ENCODE measurements around the gene ATP8B1.

The ATP8B1 gene

DNA sequence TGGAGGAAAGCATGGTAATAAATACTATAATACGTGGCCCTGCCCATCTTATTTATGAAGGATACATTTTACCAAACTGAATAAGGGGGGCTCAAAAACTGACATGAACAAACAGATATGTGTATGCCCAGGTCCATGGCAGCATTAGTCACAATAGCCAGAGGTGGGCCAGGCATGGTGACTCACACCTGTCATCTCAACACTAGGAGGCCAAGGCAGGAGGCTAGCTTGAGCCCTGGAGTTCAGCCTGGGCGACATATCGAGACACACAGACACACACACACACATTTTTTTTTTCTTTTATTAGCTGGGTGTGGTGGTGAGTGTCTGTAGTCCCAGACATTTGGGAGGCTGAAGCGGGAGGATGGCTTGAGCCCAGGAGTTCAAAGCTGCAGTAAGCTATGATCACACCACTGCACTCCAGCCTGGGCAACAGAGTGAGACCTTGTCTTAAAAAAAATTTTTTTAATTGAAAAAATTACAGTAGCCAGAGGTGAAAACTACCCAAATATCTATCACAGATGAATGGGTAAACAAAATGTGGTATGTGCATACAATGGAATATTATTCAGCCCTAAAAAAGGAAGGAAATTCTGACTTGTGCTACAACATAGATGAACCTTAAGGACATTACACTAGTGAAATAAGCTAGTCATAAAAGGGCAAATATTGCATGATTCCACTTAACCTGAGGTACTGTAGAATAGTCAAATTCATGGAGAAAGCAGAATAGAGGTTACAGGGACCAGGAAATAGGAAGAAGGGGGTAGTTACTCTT, 8.0 kb downstream of the ATP8B1 start:
- H3K4me3 ChIP-seq (ENCODE audit: low read depth, low read length) = no peak overlapping the region

GRCh38 chr18:57793302-57793986, 9.7 kb downstream of the ATP8B1 start:
- no peak overlapping the region for H3K4me3 ChIP-seq (ENCODE audit: low read depth, low read length)

DNA sequence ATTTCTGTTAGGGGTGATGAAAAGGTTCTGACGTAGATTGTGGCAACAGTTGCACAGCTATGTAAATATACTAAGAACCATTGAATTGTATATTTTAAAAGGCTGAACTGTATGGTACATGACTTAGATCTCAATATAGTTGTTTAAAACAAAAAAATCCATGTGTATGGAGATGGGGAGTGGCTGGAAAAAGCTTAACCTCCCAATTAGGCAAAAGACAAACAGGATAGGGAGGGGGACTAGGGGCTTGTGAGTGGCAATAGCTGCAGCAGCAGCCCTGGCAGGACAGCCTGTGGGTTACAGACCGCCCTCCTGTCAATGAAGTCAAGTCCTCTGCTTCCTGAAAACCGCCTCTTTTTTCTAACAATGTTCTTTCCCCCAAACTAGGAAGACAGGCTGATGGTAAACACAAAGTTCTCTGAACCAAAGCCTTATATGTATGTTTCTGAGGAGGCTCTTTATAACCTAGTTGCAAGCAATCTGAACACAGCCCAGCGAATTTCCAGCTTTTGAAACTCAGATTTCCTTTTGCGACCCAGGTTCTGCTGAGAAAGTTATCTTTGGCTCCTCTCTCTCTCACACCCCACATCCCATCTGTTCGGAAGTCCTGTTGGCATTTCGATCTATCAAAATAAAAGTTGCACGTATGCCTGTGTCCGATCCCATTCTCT, 10.3 kb downstream of the ATP8B1 start:
- H3K4me3 ChIP-seq (ENCODE audit: low read depth, low read length) = no peak overlapping the region

DNA sequence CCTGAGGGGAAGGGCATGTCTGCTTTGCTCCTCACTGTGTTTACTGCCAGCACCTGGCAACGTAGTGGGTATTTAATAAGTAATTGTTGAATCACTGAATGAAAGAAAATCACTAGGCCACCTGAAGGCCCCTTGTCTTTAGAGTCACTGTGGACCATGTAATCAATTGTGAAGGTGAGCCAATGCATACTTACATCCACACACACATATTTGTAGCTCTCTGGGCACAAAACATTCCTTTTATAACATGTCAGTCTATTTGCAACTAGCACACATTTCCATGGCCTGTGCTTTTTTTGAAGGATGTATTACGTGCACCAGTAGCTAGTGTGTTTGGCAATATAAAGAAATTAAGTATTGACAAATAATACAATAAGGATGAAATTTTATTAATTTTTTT, 11.2 kb downstream of the ATP8B1 start:
- H3K4me3 ChIP-seq (ENCODE audit: low read depth, low read length) = no peak overlapping the region

GRCh38 chr18:57791192-57791591, 11.9 kb downstream of the ATP8B1 start:
- no peak overlapping the region for H3K4me3 ChIP-seq (ENCODE audit: low read depth, low read length)

GRCh38 chr18:57790316-57790715, 12.8 kb downstream of the ATP8B1 start:
- no peak overlapping the region for H3K4me3 ChIP-seq (ENCODE audit: low read depth, low read length)

GRCh38 chr18:57789759-57790158, 13.4 kb downstream of the ATP8B1 start:
- H3K4me3 ChIP-seq (ENCODE audit: low read depth, low read length) = no peak overlapping the region

GRCh38 chr18:57789090-57789489, 14.0 kb downstream of the ATP8B1 start:
- no peak overlapping the region for H3K4me3 ChIP-seq (ENCODE audit: low read depth, low read length)

- H3K4me3 ChIP-seq (ENCODE audit: low read depth, low read length) = no peak overlapping the region
Measured at GRCh38 chr18:57787068-57787685, 15.9 kb downstream of the ATP8B1 start.

GRCh38 chr18:57785751-57786437, 17.2 kb downstream of the ATP8B1 start:
- H3K4me3 ChIP-seq (ENCODE audit: low read depth, low read length) = no peak overlapping the region

DNA sequence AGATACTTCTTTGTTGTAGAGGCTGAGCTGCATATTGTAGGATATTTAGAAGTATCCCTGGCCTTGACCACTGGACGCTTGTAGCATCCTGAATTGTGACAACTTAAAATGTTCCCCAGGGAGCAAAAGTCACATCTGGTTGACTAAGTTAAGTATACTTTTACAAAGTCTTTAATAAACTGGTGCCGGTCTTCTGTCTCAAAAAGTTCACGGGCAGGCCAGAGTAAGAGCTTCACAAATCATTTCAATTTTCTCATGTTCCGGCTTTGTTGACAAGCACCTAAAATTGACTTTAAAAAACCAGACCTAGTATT, 18.4 kb downstream of the ATP8B1 start:
- no peak overlapping the region for H3K4me3 ChIP-seq (ENCODE audit: low read depth, low read length)

GRCh38 chr18:57784034-57784800, 18.9 kb downstream of the ATP8B1 start:
- no peak overlapping the region for H3K4me3 ChIP-seq (ENCODE audit: low read depth, low read length)

DNA sequence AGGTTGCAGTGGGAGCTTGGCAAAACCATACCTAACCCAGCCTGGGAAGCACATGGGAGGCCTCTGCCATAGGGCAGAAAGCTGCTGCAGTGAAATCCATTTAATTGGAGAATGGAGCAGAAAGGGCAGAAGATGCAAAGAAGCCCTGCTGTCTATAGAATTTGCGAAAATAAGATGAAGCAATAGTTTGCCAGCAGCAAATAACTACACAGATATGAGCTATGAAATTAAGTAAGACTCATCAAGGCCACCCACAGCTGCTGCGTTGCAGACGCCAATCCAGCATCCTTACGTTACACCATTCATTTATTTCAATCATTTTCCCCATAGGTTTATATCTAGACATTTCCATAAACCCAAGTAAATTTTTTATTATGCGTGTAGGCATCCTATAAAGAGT, 21.1 kb downstream of the ATP8B1 start:
- H3K4me3 ChIP-seq (ENCODE audit: low read depth, low read length) = no peak overlapping the region

DNA sequence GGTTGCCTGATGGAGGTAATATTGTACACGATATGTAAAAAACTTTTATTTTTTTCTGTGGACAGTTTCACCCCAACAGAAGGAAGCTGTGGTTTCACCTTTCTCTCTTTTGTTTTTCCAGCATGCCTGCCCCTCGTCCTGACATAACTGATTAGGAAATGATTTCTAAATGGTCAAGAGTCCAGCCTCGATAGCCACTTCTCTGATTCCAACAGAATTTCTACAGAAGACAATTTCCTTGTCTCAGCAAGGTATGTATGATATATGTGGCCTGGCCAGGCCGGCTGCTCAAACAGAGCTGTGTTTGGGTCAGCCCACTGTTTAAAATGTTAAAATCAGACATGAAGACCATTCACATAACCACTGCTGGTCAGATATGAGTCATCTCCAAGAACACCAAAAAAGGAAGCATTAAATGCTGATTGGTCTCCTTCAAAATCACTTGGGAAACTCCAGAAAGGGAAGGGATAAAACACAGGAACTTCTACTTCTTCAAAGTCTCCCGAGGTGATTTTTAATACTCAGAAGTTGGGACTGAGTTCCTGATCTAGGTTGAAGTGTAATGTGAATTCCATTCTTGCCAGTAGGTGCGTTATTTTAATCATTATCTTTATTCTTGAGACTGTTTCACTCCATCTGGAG, 22.3 kb downstream of the ATP8B1 start:
- H3K4me3 ChIP-seq (ENCODE audit: low read depth, low read length) = no peak overlapping the region

DNA sequence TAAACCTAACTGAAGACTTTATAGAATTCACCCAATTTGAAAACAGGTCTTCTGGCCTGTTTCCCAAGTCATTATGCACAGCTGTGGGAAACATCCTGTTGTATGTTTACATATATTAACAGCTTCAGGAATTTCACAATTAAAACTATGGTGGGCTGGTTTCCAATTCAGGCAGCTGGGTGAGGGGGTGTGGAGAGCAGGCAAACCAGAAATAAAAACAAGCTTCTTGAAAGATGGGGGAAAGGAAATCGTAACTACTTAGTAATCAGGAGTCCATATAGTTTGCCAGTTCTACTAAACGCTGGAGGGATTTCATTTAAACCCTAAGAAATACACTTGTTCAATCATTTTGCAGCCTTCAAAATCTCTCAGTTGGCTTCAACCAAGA, 22.8 kb downstream of the ATP8B1 start:
- no peak overlapping the region for H3K4me3 ChIP-seq (ENCODE audit: low read depth, low read length)

DNA sequence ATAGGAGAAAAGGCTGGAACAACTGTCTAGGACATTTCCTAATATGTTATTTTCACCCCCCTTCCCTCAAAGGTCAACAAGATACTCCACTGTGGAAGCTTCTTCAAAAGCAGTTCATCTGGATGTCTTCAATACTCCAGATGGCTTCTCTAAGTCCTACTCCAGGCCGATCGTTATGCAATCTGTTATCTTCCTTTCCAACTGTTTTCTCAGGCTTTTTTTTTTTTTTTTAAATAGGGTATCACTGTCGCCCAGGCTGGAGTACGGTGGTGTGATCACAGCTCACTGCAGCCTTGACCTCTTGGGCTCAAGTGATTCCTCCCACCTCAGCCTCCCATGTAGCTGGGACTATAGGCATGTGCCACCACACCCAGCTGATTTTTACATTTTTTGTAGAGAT, 26.3 kb downstream of the ATP8B1 start:
- H3K4me3 ChIP-seq (ENCODE audit: low read depth, low read length) = no peak overlapping the region

GRCh38 chr18:57776354-57776753, 26.8 kb downstream of the ATP8B1 start:
- H3K4me3 ChIP-seq (ENCODE audit: low read depth, low read length) = no peak overlapping the region

DNA sequence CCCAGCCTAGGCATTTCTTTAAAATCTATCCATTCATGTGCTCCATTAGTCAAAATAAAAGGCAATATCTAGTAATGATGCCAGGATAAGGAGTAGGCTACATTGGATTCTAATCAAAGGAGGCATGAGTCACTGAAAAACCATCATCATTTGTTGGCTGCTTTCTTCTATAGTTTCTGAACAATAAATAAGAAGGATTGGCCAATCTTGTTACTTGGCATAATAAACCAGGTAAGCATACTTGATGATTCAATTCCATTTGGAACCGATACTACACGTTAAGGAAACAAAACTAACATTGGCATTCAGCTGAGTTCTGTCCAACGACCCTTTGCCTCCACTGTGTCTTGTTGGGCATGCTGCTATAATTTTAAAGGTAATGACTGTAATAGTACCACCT, 27.2 kb downstream of the ATP8B1 start:
- no peak overlapping the region for H3K4me3 ChIP-seq (ENCODE audit: low read depth, low read length)

DNA sequence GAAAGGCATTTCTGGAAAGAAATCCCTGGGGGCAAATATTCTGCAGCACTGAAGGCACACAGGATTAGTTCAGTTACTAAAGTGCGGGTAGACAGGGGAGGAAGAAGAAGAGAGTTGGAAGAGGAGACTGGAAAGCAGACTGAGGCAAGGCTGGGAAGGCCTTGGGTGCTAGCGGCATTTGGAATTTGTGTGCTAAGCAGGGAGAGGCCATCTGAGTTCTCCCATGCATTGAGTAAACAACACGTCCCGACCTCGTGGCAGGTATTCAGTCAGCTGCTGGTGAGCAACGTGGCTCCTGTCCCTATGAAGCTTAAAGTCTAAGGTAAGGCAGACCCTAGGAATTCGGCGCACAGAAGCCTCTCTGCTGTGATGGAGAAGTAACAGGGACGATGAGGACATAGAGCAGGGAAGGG, 30.7 kb downstream of the ATP8B1 start:
- no peak overlapping the region for H3K4me3 ChIP-seq (ENCODE audit: low read depth, low read length)

DNA sequence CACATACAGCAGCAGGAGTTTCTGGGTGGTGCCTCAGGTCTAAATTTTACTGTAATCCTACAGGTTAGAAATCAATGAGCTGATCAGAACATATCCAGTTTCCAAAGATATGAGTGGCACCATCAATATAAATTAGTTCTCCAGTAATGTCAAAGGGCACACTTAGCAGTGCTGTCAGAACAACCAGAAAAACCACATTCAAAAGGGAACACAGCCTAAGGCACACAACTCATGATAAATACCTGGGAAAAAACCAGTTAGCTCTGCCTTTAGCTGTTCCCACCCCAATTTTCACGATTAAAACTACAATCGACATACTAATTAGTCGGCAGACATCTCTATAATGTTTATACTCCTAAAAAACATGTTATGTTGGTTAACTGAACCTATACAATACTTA, 31.5 kb downstream of the ATP8B1 start:
- no peak overlapping the region for H3K4me3 ChIP-seq (ENCODE audit: low read depth, low read length)

All from iPS-11a (cell line).